GM23338 (cell line): Measurements from ENCODE around the gene KRTAP3-2. TPM values are rescaled to one million over a fixed set of nuclear protein-coding genes. Genes with fewer than 3 reads are reported as not detected.

ENCODE experiments used
- ATAC-seq: fragments of 200-7000 bp; cut with Tn5 transposase; 3 replicates; pipeline ENCODE4 v1.9.1; 2020
- DNase-seq: peaks from one replicate; pipeline ENCODE4 v3.0.0-alpha.2; 2015; ENCODE audit warnings: low spot score
- H2AFZ ChIP-seq: fragments of 200-600 bp; sonication (generic); 2 replicates; pipeline ENCODE4 v1.8.0; 2016; ENCODE audit warnings: antibody characterized with exemption, mild to moderate bottlenecking, moderate library complexity
- H3F3A ChIP-seq: fragments of 200-600 bp; sonication (generic); replicated peaks from 2 replicates; pipeline ENCODE4 v1.8.0; 2017; ENCODE audit warnings: antibody characterized with exemption, mixed run types, low read depth
- H3K27ac ChIP-seq: fragments of 200-600 bp; sonication (generic); 2 replicates; pipeline ENCODE4 v1.6.1; 2016; ENCODE audit warnings: low read depth
- H3K27me3 ChIP-seq: fragments of 200-600 bp; sonication (generic); 2 replicates; pipeline ENCODE4 v1.8.0; 2016; ENCODE audit warnings: mild to moderate bottlenecking, mixed run types, moderate library complexity; ENCODE audit not compliant: insufficient read depth
- H3K36me3 ChIP-seq: fragments of 200-600 bp; sonication (generic); 2 replicates; pipeline ENCODE4 v1.8.0; 2016; ENCODE audit warnings: mild to moderate bottlenecking; ENCODE audit not compliant: insufficient read depth
- H3K4me1 ChIP-seq: fragments of 200-600 bp; sonication (generic); 2 replicates; pipeline ENCODE4 v1.8.0; 2016; ENCODE audit warnings: mild to moderate bottlenecking, moderate library complexity; ENCODE audit not compliant: insufficient read depth
- H3K4me2 ChIP-seq: fragments of 200-600 bp; sonication (generic); 2 replicates; pipeline ENCODE4 v1.7.1; 2017; ENCODE audit warnings: mixed run types
- H3K4me3 ChIP-seq: fragments of 200-600 bp; sonication (generic); 2 replicates; pipeline ENCODE4 v1.6.1; 2016; ENCODE audit warnings: mixed run types
- H3K79me2 ChIP-seq: fragments of 200-600 bp; sonication (generic); replicated peaks from 2 replicates; pipeline ENCODE4 v1.8.0; 2017; ENCODE audit warnings: mild to moderate bottlenecking; ENCODE audit not compliant: insufficient read depth
- H3K9me2 ChIP-seq: fragments of 200-600 bp; sonication (generic); 2 replicates; pipeline ENCODE4 v1.8.0; 2017; ENCODE audit not compliant: insufficient read depth
- H4K20me1 ChIP-seq: fragments of 200-600 bp; sonication (generic); replicated peaks from 2 replicates; pipeline ENCODE4 v1.8.0; 2017; ENCODE audit warnings: mild to moderate bottlenecking; ENCODE audit not compliant: insufficient read depth
- H3K27ac Mint-ChIP-seq: 2 replicates; pipeline ENCODE4 v1.8.0; 2020; ENCODE audit warnings: inconsistent platforms, mild to moderate bottlenecking, moderate library complexity, mixed read lengths
- H3K27me3 Mint-ChIP-seq: 3 replicates; pipeline ENCODE4 v1.8.0; 2022; ENCODE audit warnings: low read depth, mild to moderate bottlenecking, moderate library complexity, mixed read lengths, inconsistent platforms; ENCODE audit not compliant: insufficient read depth, poor library complexity
- H3K36me3 Mint-ChIP-seq: 3 replicates; pipeline ENCODE4 v1.8.0; 2021; ENCODE audit warnings: low read depth, mild to moderate bottlenecking, inconsistent platforms, moderate library complexity, mixed read lengths
- H3K4me1 Mint-ChIP-seq: 3 replicates; pipeline ENCODE4 v1.8.0; 2020; ENCODE audit warnings: mild to moderate bottlenecking, inconsistent platforms, mixed read lengths
- H3K4me3 Mint-ChIP-seq: 3 replicates; pipeline ENCODE4 v1.8.0; 2021; ENCODE audit warnings: moderate library complexity, mild to moderate bottlenecking, inconsistent platforms, mixed read lengths
- H3K9me3 Mint-ChIP-seq: 3 replicates; pipeline ENCODE4 v1.8.0; 2020; ENCODE audit warnings: moderate library complexity, mild to moderate bottlenecking, inconsistent platforms, mixed read lengths
- CREB1 ChIP-seq: fragments of 250-450 bp; sonication (Bioruptor Pico); IDR thresholded peaks from 2 replicates; pipeline ENCODE4 v1.5.0; 2020; ENCODE audit warnings: low read depth, mild to moderate bottlenecking, moderate library complexity
- CTCF ChIP-seq, 2 experiments: fragments of 200-600 bp in 1 of 2; sonication (generic) in 1 of 2; conservative IDR thresholded peaks; 2 replicates each; pipeline versions ENCODE4 v1.5.1 to v1.6.1; 2016 to 2017; ENCODE audit warnings: antibody characterized with exemption in 2 of 2, low read depth in 2 of 2, mild to moderate bottlenecking in 2 of 2, moderate library complexity in 1 of 2
- ETS1 ChIP-seq: IDR thresholded peaks from 2 replicates; pipeline ENCODE4 v1.6.1; 2016; ENCODE audit warnings: antibody characterized with exemption
- EZH2 ChIP-seq: fragments of 200-600 bp; sonication (generic); IDR thresholded peaks from one replicate; pipeline ENCODE4 v1.8.0; 2017; ENCODE audit warnings: antibody characterized with exemption, mild to moderate bottlenecking, low read depth; ENCODE audit not compliant: unreplicated experiment
- EZH2phosphoT487 ChIP-seq: fragments of 200-600 bp; sonication (generic); IDR thresholded peaks from one replicate; pipeline ENCODE4 v1.8.1; 2018; ENCODE audit warnings: antibody characterized with exemption; ENCODE audit not compliant: unreplicated experiment
- JUNB ChIP-seq: IDR thresholded peaks from one replicate; pipeline ENCODE4 v1.6.1; 2016; ENCODE audit warnings: antibody characterized with exemption; ENCODE audit not compliant: unreplicated experiment
- NANOG ChIP-seq: IDR thresholded peaks from 2 replicates; pipeline ENCODE4 v1.6.1; 2016; ENCODE audit warnings: antibody characterized with exemption, borderline replicate concordance
- POLR2AphosphoS5 ChIP-seq: IDR thresholded peaks from 2 replicates; pipeline ENCODE4 v1.6.1; 2016; ENCODE audit warnings: antibody characterized with exemption, low read depth
- REST ChIP-seq: IDR thresholded peaks from one replicate; pipeline ENCODE4 v1.6.1; 2018; ENCODE audit warnings: antibody characterized with exemption; ENCODE audit not compliant: unreplicated experiment
- STAT1 ChIP-seq: IDR thresholded peaks from one replicate; pipeline ENCODE4 v1.6.1; 2016; ENCODE audit warnings: antibody characterized with exemption; ENCODE audit not compliant: unreplicated experiment
- ZNF114 ChIP-seq: fragments of 250-450 bp; sonication (Bioruptor Pico); IDR thresholded peaks from 2 replicates; pipeline ENCODE4 v1.5.0; 2020; ENCODE audit warnings: mild to moderate bottlenecking, moderate library complexity
- ZNF331 ChIP-seq: fragments of 250-450 bp; sonication (Bioruptor Pico); IDR thresholded peaks from 2 replicates; pipeline ENCODE4 v1.5.0; 2020; ENCODE audit warnings: low read depth, mild to moderate bottlenecking, moderate library complexity
- ZNF462 ChIP-seq: fragments of 250-450 bp; sonication (Bioruptor Pico); IDR thresholded peaks from 2 replicates; pipeline ENCODE4 v1.5.0; 2020; ENCODE audit warnings: mild to moderate bottlenecking, moderate library complexity
- polyA plus RNA-seq: library from polyadenylated mRNA; unstranded; fragments of >200 nt; fragmentation: Nextera tagmentation; extraction: Ambion mirVana; gene quantifications from 2 replicates; pipeline ENCODE4 v1.2.1, GENCODE V29; 2016
- total RNA-seq: library from RNA; depleted of rRNA; stranded (reverse); fragments of >200 nt; shearing (Covaris generic); gene quantifications from 2 replicates; pipeline ENCODE4 v1.2.3, GENCODE V29; 2014

The KRTAP3-2 gene
- total and polyA plus RNA-seq, 2 experiments from 2014 or later, result not detected

- ATAC-seq, result no peak
- H3K4me1 ChIP-seq, result peaks cover 14% of the 10 kb centered on the region
Observed at GRCh38 chr17:41013181-41013580, 13.5 kb upstream of the KRTAP3-2 start.

More at GRCh38 chr17:41013181-41013580, 13.5 kb upstream of the KRTAP3-2 start:
- no peaks in the 10 kb centered on the region for H3K36me3 Mint-ChIP-seq
- no peaks in the 10 kb centered on the region; the same call in 1 of the 2 replicates for H3K9me2 ChIP-seq
- no peaks in the 10 kb centered on the region for H3K79me2 ChIP-seq
- H3K4me3 Mint-ChIP-seq, result no peak overlapping the region
- no peak overlapping the region for H3K27ac Mint-ChIP-seq
- no peaks in the 10 kb centered on the region for H4K20me1 ChIP-seq
- TF ChIP-seq EZH2 (no peak), REST (no peak), POLR2AphosphoS5 (no peak), ZNF331 (no peak), ETS1 (no peak), EZH2phosphoT487 (no peak), NANOG (no peak), CTCF (conservative IDR thresholded peaks at IDR 0.05; ENCODE audit: low read depth in 2 of 2) (no peak), ZNF462 (no peak), CREB1 (CRISPR knock-in tag) (no peak), STAT1 (no peak), ZNF114 (CRISPR knock-in tag) (no peak), JUNB (no peak)
- no peak for DNase-seq
- no peak overlapping the region for H3K27ac ChIP-seq
- no peaks in the 10 kb centered on the region for H3K27me3 ChIP-seq
- no peak overlapping the region for H3K4me3 ChIP-seq
- no peaks in the 10 kb centered on the region for H3K9me3 Mint-ChIP-seq
- no peaks in the 10 kb centered on the region for H3F3A ChIP-seq
- peaks cover 1% of the 10 kb centered on the region for H3K27me3 Mint-ChIP-seq
- H3K4me2 ChIP-seq, result no peak overlapping the region
- H2AFZ ChIP-seq, result no peak overlapping the region; the same call in 1 of the 2 replicates
- no peaks in the 10 kb centered on the region for H3K36me3 ChIP-seq
- peaks cover 10% of the 10 kb centered on the region; the same call in 2 of the 3 replicates for H3K4me1 Mint-ChIP-seq
